ENCODE data around the gene DIDO1.

DNA sequence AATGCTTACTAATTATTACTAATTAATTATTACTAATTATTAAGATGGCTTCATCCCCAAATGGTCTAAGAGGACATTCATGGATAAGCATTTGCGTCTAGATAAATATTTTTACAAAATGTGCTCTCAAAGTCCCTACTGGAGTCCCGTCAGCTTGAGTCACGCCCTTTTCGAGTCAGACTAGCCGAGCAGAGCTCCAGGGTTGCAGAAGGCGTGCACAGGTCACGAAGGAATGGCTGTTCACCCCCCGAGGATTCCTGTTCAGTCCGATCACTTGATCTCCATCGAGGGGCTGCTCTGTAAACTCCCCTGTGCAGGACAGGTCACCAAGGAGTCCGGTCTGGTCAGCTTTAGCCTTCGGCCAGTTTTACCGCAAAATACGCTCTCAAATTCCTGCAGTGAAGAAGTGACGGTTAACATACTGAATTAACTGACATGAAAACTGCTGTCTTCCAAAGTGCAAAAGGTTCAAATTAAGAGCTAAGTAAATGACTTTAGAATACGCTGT lies 84.5 kb downstream of the DIDO1 start:
- TF ChIP-seq, protein P1, sequence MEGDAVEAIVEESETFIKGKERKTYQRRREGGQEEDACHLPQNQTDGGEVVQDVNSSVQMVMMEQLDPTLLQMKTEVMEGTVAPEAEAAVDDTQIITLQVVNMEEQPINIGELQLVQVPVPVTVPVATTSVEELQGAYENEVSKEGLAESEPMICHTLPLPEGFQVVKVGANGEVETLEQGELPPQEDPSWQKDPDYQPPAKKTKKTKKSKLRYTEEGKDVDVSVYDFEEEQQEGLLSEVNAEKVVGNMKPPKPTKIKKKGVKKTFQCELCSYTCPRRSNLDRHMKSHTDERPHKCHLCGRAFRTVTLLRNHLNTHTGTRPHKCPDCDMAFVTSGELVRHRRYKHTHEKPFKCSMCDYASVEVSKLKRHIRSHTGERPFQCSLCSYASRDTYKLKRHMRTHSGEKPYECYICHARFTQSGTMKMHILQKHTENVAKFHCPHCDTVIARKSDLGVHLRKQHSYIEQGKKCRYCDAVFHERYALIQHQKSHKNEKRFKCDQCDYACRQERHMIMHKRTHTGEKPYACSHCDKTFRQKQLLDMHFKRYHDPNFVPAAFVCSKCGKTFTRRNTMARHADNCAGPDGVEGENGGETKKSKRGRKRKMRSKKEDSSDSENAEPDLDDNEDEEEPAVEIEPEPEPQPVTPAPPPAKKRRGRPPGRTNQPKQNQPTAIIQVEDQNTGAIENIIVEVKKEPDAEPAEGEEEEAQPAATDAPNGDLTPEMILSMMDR (IDR thresholded peaks at IDR 0.05 in 4 of 5, conservative IDR thresholded peaks at IDR 0.05 in 1 of 5) = no peak
- TF ChIP-seq POLR2A (IDR thresholded peaks at IDR 0.05) = no peak

All from gastrocnemius medialis (tissue), 4 donors.